ENCODE data around the gene DEFB113.

Gene DEFB113

DNA sequence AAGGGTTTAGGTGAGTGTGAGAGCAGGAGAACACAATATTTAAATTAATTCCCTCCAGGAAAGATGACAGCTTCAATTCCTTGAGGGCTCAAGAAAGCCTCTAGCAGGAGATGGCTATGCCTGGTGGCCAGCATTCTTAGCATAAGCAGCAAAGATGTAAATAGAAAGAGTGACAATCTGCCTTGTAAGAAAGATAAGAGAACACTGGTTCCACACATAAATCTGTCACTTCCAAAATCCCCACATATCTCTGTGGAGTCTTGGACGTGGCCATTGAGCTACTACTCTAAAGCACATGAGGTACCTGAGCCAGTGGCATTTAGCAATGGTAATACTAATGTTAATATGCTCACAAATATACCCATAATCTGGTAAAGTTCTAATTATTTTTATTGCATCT, 34.7 kb downstream of the DEFB113 start:
- no peak for DNase-seq

GRCh38 chr6:49933526-49933925, 35.9 kb downstream of the DEFB113 start:
- DNase-seq, result no peak

- no peak for DNase-seq
Observed at GRCh38 chr6:49929340-49929739, 40.1 kb downstream of the DEFB113 start.

DNA sequence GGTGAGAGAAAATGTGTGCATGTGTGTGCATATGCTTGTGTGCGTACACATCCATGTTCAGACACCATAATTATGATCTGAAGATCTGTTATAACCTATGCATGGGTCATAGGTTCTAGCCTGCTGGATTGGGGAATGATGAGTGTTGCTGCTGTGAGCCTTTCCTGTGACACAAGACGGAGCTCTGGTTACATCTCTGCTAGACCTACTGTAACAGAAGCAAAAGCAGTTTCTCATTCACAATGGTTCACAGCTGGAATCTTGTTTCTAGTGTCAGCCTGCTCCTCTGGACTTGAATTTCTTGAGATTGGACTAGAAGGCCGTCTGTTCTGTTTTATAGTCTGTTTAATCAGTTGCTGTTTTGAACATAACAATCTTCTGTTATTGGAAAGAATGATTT, 45.6 kb downstream of the DEFB113 start:
- DNase-seq, result no peak

GRCh38 chr6:49919935-49920644, 49.3 kb downstream of the DEFB113 start:
- no peak for DNase-seq

DNA sequence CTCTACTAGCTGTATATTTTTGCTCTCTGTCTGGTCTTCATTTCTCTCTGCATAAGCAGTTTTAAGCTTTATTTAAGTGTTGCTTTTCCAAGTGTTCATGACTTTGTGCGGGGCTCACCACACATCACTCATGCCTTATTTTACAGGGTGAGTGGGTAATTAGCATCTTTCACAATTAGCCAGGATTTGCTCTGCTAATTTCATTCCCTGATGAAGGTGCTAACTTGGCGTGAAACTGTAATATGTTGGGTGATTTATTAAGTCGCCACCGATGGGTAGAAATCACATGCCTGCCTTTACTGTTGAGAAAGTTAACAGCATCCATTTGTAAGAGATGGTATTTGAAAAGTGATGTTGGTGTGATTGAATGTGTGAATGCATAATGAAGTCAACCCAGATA, 50.2 kb downstream of the DEFB113 start:
- DNase-seq, result no peak

DNA sequence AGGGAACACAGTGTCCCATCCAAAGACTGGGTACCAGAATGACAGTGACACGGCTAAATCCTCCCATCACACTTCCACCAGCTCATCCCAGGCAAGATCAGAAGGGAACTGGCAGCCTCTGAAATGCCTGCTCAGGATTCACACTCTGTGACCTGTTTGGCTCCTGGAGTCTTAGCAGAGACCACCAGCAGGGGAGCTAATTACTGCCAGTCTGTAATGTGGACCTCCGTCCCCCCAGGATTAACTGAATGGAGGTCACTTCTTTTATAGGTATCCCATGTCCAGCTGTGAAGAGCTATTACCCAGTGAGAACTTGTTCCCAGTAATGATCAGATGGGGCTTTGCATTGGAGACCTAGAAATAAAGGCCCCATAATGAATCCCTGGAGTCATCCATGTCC, 50.6 kb downstream of the DEFB113 start:
- DNase-seq, result no peak

All from DMS79 (cell line).